HG02759 (cell line): ENCODE results near the gene INPP5D.
"Not testable (repeated sequence)": the region's sequence is repeated elsewhere in the genome, so short reads cannot be mapped to it uniquely, and the experiment has no call there.

Experiments used
- ATAC-seq: cut with Tn5 transposase; IDR thresholded peaks from one replicate; pipeline ENCODE4 v1.9.1; 2021; ENCODE audit warnings: mild to moderate bottlenecking, moderate library complexity; ENCODE audit not compliant: unreplicated experiment

The INPP5D gene

GRCh38 chr2:233140077-233140585 lies 80.0 kb downstream of the INPP5D start:
- ATAC-seq: no peak

- no peak for ATAC-seq
These were observed 80.8 kb downstream of the INPP5D start for GRCh38 chr2:233140978-233141377.

- ATAC-seq: no peak
These were observed 81.8 kb downstream of the INPP5D start for GRCh38 chr2:233141901-233142300.

GRCh38 chr2:233142355-233142897 lies 82.3 kb downstream of the INPP5D start:
- ATAC-seq: peak; percentile 79

- no peak for ATAC-seq
These were observed 83.7 kb downstream of the INPP5D start for GRCh38 chr2:233143700-233144331.

GRCh38 chr2:233145726-233146125 lies 85.6 kb downstream of the INPP5D start:
- no peak for ATAC-seq

- ATAC-seq: no peak
These were observed 86.1 kb downstream of the INPP5D start for GRCh38 chr2:233146194-233146593.

- no peak for ATAC-seq
These were observed 87.1 kb downstream of the INPP5D start for GRCh38 chr2:233147136-233147828.

GRCh38 chr2:233147829-233148167 lies 87.7 kb downstream of the INPP5D start:
- ATAC-seq: no peak

- no peak for ATAC-seq
These were observed 88.2 kb downstream of the INPP5D start for GRCh38 chr2:233148354-233148753.

GRCh38 chr2:233152541-233152940 lies 92.4 kb downstream of the INPP5D start:
- no peak for ATAC-seq

GRCh38 chr2:233153146-233153798 lies 93.1 kb downstream of the INPP5D start:
- ATAC-seq: no peak

GRCh38 chr2:233156001-233156400 lies 95.9 kb downstream of the INPP5D start:
- ATAC-seq: no peak

GRCh38 chr2:233156461-233156860 lies 96.3 kb downstream of the INPP5D start:
- ATAC-seq: not testable (repeated sequence)

- no peak for ATAC-seq
These were observed 101.6 kb downstream of the INPP5D start for GRCh38 chr2:233161730-233162129.

GRCh38 chr2:233162770-233163169 lies 102.6 kb downstream of the INPP5D start:
- ATAC-seq: no peak

GRCh38 chr2:233163486-233164103 lies 103.5 kb downstream of the INPP5D start:
- no peak for ATAC-seq

GRCh38 chr2:233164128-233164635 lies 104.0 kb downstream of the INPP5D start:
- no peak for ATAC-seq

- no peak for ATAC-seq
These were observed 104.8 kb downstream of the INPP5D start for GRCh38 chr2:233164967-233165366.

- ATAC-seq: no peak
These were observed 105.4 kb downstream of the INPP5D start for GRCh38 chr2:233165543-233165894.
